K562 (cell line): ENCODE results near the gene HMGN1. TPM values are rescaled to one million over a fixed set of nuclear protein-coding genes. Genes with fewer than 3 reads are reported as not detected.

Experiments used
- ATF1 ChIP-seq, 2 experiments: fragments of 450-650 bp in 1 of 2; IDR thresholded peaks; 2 replicates each; pipeline ENCODE4 v1.6.1; 2016; ENCODE audit warnings: missing compliant biosample characterization in 1 of 2, missing genetic modification characterization in 1 of 2
- EHMT2 ChIP-seq: fragments of 450-650 bp; IDR thresholded peaks from 2 replicates; pipeline ENCODE4 v1.6.1; 2018; ENCODE audit warnings: antibody characterized with exemption
- EP400 ChIP-seq: fragments of 450-650 bp; IDR thresholded peaks from 2 replicates; pipeline ENCODE4 v1.6.1; 2017; ENCODE audit warnings: antibody characterized with exemption, mild to moderate bottlenecking, moderate library complexity
- EWSR1 ChIP-seq: fragments of 450-650 bp; IDR thresholded peaks from 2 replicates; pipeline ENCODE4 v1.6.1; 2018; ENCODE audit warnings: borderline replicate concordance, mild to moderate bottlenecking, low read depth, moderate library complexity; ENCODE audit not compliant: partially characterized antibody
- IFI16 ChIP-seq: fragments of 250-450 bp; sonication (Bioruptor Pico); IDR thresholded peaks from 2 replicates; pipeline ENCODE4 v2.1.2; 2022; ENCODE audit warnings: mild to moderate bottlenecking, inconsistent platforms
- KDM1A ChIP-seq, 2 experiments: fragments of 450-650 bp; IDR thresholded peaks; 2 replicates each; pipeline ENCODE4 v1.6.1; 2016; ENCODE audit warnings: mild to moderate bottlenecking in 2 of 2
- MIER1 ChIP-seq: fragments of 450-650 bp; IDR thresholded peaks from 2 replicates; pipeline ENCODE4 v1.6.1; 2016; ENCODE audit warnings: antibody characterized with exemption, mild to moderate bottlenecking, low read depth
- OTX1 ChIP-seq: fragments of 450-650 bp; formaldehyde crosslinking; IDR thresholded peaks from 2 replicates; pipeline ENCODE4 v1.4.0; 2022; ENCODE audit warnings: mild to moderate bottlenecking
- POLR2A ChIP-seq: fragments of 450-650 bp; conservative IDR thresholded peaks from 2 replicates; pipeline ENCODE4 v1.6.1; 2016
- REST ChIP-seq, 2 experiments: fragments of 450-650 bp; formaldehyde crosslinking in 1 of 2; IDR thresholded peaks; 2 replicates each; pipeline versions ENCODE4 v1.4.0 to v1.6.1; 2014 to 2020; ENCODE audit warnings: mild to moderate bottlenecking in 2 of 2, borderline replicate concordance in 1 of 2, low read depth in 1 of 2
- THAP7 ChIP-seq: fragments of 250-450 bp; sonication (Bioruptor Pico); IDR thresholded peaks from 2 replicates; pipeline ENCODE4 v1.5.0; 2021
- ZBED1 ChIP-seq: IDR thresholded peaks from 2 replicates; pipeline ENCODE4 v1.6.1; 2014
- ZKSCAN1 ChIP-seq: fragments of 150-350 bp; IDR thresholded peaks from 2 replicates; pipeline ENCODE4 v1.6.1; 2016; ENCODE audit warnings: low read depth, low read length
- polyA plus RNA-seq, 8 experiments: library from polyadenylated mRNA; depleted of rRNA in 4 of 8; stranded (reverse) in 5 of 8; unstranded in 3 of 8; fragments of >200 nt; fragmentation: Nextera tagmentation in 2 of 8; fragmentation: Illumina TruSeq in 1 of 8; extraction: Ambion mirVana in 2 of 8; extraction: Trizol in 1 of 8; gene quantifications; 2 replicates each; pipeline versions ENCODE4 v1.2.1 to v1.2.3, GENCODE V29; 2011 to 2014; ENCODE audit warnings: inconsistent platforms in 1 of 8, missing spikeins in 1 of 8
- total RNA-seq, 7 experiments: library from RNA; depleted of rRNA in 6 of 7; stranded (reverse); fragments of >200 nt in 6 of 7; fragmentation: Illumina TruSeq in 2 of 7; extraction: Trizol in 2 of 7; gene quantifications; 2 replicates each; pipeline versions ENCODE4 v1.2.1 to v1.2.3, GENCODE V29; 2011 to 2021; ENCODE audit warnings: low replicate concordance in 1 of 7
- TF ChIP-seq, protein P1 (sequence below), 3 experiments: fragments of 200-800 bp in 1 of 3; fragments of 250-450 bp in 1 of 3; fragments of 450-650 bp in 1 of 3; sonication (Bioruptor Pico) in 1 of 3; sonication (Bioruptor generic) in 1 of 3; formaldehyde crosslinking in 1 of 3; IDR thresholded peaks; 2 replicates each; pipeline versions ENCODE4 v1.6.1 to v1.8.0; 2016 to 2022; ENCODE audit warnings: mild to moderate bottlenecking in 2 of 3, missing genetic modification characterization in 2 of 3, missing compliant biosample characterization in 1 of 3, moderate library complexity in 1 of 3
- TF ChIP-seq, protein P2 (sequence below): fragments of 250-450 bp; sonication (Bioruptor Pico); IDR thresholded peaks from 2 replicates; pipeline ENCODE4 v1.8.0; 2021; ENCODE audit warnings: moderate library complexity, mild to moderate bottlenecking, inconsistent platforms

Gene HMGN1
- total and polyA plus RNA-seq, 9 of the 15 experiments (the other 6 are each of a cell fraction or from before 2014, with no cell fraction given): 124 to 626 (median 498) TPM

GRCh38 chr21:39379986-39380891 is 31.4 kb upstream of the HMGN1 start (continued):
- TF ChIP-seq THAP7 (CRISPR knock-in tag): no peak
- no peak for TF ChIP-seq MIER1
- no peak for TF ChIP-seq IFI16
- no peak for TF ChIP-seq OTX1 (CRISPR knock-in tag)
- TF ChIP-seq ZKSCAN1: no peak; the same call in 1 of the 2 replicates
- TF ChIP-seq EWSR1: no peak
- 0 out of 2 replicates have a peak, but pooled peaks have one; percentile 46 for TF ChIP-seq ZBED1
- TF ChIP-seq, protein P1, sequence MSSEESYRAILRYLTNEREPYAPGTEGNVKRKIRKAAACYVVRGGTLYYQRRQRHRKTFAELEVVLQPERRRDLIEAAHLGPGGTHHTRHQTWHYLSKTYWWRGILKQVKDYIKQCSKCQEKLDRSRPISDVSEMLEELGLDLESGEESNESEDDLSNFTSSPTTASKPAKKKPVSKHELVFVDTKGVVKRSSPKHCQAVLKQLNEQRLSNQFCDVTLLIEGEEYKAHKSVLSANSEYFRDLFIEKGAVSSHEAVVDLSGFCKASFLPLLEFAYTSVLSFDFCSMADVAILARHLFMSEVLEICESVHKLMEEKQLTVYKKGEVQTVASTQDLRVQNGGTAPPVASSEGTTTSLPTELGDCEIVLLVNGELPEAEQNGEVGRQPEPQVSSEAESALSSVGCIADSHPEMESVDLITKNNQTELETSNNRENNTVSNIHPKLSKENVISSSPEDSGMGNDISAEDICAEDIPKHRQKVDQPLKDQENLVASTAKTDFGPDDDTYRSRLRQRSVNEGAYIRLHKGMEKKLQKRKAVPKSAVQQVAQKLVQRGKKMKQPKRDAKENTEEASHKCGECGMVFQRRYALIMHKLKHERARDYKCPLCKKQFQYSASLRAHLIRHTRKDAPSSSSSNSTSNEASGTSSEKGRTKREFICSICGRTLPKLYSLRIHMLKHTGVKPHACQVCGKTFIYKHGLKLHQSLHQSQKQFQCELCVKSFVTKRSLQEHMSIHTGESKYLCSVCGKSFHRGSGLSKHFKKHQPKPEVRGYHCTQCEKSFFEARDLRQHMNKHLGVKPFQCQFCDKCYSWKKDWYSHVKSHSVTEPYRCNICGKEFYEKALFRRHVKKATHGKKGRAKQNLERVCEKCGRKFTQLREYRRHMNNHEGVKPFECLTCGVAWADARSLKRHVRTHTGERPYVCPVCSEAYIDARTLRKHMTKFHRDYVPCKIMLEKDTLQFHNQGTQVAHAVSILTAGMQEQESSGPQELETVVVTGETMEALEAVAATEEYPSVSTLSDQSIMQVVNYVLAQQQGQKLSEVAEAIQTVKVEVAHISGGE (CRISPR knock-in tag; IDR thresholded peaks at IDR 0.05): peak in 1 of 3 experiments; percentile 88; a peak in 2 of 6 replicates
- peak; percentile 76; the same call in 1 of the 2 replicates for TF ChIP-seq ATF1 (CRISPR knock-in tag; IDR thresholded peaks at IDR 0.05)
- TF ChIP-seq ATF1 (tag; IDR thresholded peaks at IDR 0.05): peak; percentile 89
- TF ChIP-seq POLR2A: peak; percentile 78
- no peak for TF ChIP-seq KDM1A (IDR thresholded peaks at IDR 0.05)
- 0 out of 2 replicates have a peak, but pooled peaks have one; percentile 8 for TF ChIP-seq REST (IDR thresholded peaks at IDR 0.05; ENCODE audit: borderline replicate concordance)
- no peak for TF ChIP-seq REST (CRISPR knock-in tag; IDR thresholded peaks at IDR 0.05; ENCODE audit: low read depth)
- TF ChIP-seq EHMT2: no peak
- TF ChIP-seq EP400: peak; percentile 61
- TF ChIP-seq, protein P2, sequence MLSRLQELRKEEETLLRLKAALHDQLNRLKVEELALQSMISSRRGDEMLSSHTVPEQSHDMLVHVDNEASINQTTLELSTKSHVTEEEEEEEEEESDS (CRISPR knock-in tag): no peak
